Measurements from ENCODE around the gene LRATD1. TPM values are rescaled to one million over a fixed set of nuclear protein-coding genes. Genes with fewer than 3 reads are reported as not detected.

Gene LRATD1
- total and polyA plus RNA-seq, 10 of the 15 experiments (the other 5 are each of a cell fraction or from before 2014, with no cell fraction given), result 0.02 TPM; not detected in 9

DNA sequence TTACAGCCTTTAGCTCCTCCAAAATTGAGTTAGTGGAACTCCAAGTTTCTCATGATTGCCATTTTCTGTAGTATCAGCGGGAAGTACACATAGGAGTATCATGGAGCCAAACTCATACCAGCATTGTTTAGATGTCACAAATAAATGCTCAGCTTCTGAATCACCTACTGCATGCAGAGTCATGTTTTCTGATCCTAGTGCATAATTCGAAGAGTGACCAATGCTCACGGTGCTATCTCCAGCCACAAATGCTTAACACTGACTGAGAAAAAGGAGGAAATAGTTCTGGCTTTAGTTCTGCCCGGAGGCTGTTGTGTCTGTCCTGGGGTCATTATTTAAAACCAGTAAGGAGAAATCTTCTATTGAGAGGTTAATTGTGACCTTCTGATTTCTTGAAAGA is 45.4 kb upstream of the LRATD1 start:
- RAD21 ChIA-PET (ENCODE audit: unreplicated experiment), result no interaction called here
- Histone ChIP-seq H3K27me3 (replicated peaks in 1 of 2; ENCODE audit: control insufficient read depth in 2 of 2, insufficient read depth in 2 of 2, low read length in 1 of 2) (no peaks in the 10 kb centered on the region), H2AFZ (ENCODE audit: control insufficient read depth, low read depth, low read length) (no peak overlapping the region), H4K20me1 (ENCODE audit: control insufficient read depth, insufficient read depth) (no peaks in the 10 kb centered on the region), H3K4me2 (ENCODE audit: control insufficient read depth, insufficient read depth) (no peak overlapping the region), H3K9me3 (replicated peaks; ENCODE audit: control insufficient read depth, insufficient read depth, low read length) (no peaks in the 10 kb centered on the region), H3K4me1 (ENCODE audit: control insufficient read depth, insufficient read depth, low read length) (no peaks in the 10 kb centered on the region), H3K9ac (ENCODE audit: control insufficient read depth, insufficient read depth, low read length) (no peak overlapping the region), H3K79me2 (ENCODE audit: control insufficient read depth, insufficient read depth, low read length) (no peaks in the 10 kb centered on the region), H3K27ac (ENCODE audit: control insufficient read depth, insufficient read depth) (no peak overlapping the region), H3K36me3 (ENCODE audit: control insufficient read depth in 2 of 2, insufficient read depth in 2 of 2, low read length in 1 of 2) (no peaks in the 10 kb centered on the region), H3K4me3 (no peak overlapping the region)
- no TSS peak for BruUV-seq (replicated peaks)
- CTCF ChIA-PET, result interaction anchor here (1.0 kb wide), 1 partner anchor 346 kb away, joined by 3 read pairs; no protein-coding TSS in a partner anchor
- ATAC-seq, result no peak
- no peak for DNase-seq (ENCODE audit: low read depth, low spot score)
- intact Hi-C loops (cut with micrococcal nuclease; ENCODE audit: unreplicated experiment), result no loop called here
- in situ Hi-C loops (cut with MboI), result no loop called here
- FAIRE-seq, result no peak
- 22% methylated on average over 4 of the region's 4 CpGs for WGBS (ENCODE audit: insufficient coverage, insufficient replicate concordance, low lambda C conversion rate, missing lambda C conversion rate)
- POLR2A ChIA-PET, result no interaction called here
- SMC1A ChIA-PET (ENCODE audit: uncharacterized antibody, unreplicated experiment), result no interaction called here
- TF ChIP-seq SUZ12 (IDR thresholded peaks at IDR 0.05; ENCODE audit: unreplicated experiment) (no peak), STAT1 (conservative IDR thresholded peaks at IDR 0.05) (no peak), ZZZ3 (IDR thresholded peaks at IDR 0.05; ENCODE audit: control insufficient read depth, insufficient read length, low read depth) (no peak), ZSCAN29 (IDR thresholded peaks at IDR 0.05) (no peak), CEBPB (IDR thresholded peaks at IDR 0.05; ENCODE audit: borderline replicate concordance in 1 of 2, low read depth in 2 of 2, low read length in 2 of 2) (no peak), EED (IDR thresholded peaks at IDR 0.05; ENCODE audit: low read depth) (no peak), TCF3 (IDR thresholded peaks at IDR 0.05; ENCODE audit: borderline replicate concordance, insufficient read depth, low read depth, low read length) (no peak), BMI1 (IDR thresholded peaks at IDR 0.05; ENCODE audit: borderline replicate concordance) (no peak), MYC (IDR thresholded peaks at IDR 0.05; ENCODE audit: insufficient read depth, insufficient read length, insufficient replicate concordance, low read length, severe bottlenecking) (no peak), SMAD1 (IDR thresholded peaks at IDR 0.05; ENCODE audit: low read depth, partially characterized antibody) (no peak)
- TF ChIP-seq, protein P1, sequence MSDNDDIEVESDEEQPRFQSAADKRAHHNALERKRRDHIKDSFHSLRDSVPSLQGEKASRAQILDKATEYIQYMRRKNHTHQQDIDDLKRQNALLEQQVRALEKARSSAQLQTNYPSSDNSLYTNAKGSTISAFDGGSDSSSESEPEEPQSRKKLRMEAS (IDR thresholded peaks at IDR 0.05; ENCODE audit: low read depth, low read length), result no peak
- TF ChIP-seq, protein P2, sequence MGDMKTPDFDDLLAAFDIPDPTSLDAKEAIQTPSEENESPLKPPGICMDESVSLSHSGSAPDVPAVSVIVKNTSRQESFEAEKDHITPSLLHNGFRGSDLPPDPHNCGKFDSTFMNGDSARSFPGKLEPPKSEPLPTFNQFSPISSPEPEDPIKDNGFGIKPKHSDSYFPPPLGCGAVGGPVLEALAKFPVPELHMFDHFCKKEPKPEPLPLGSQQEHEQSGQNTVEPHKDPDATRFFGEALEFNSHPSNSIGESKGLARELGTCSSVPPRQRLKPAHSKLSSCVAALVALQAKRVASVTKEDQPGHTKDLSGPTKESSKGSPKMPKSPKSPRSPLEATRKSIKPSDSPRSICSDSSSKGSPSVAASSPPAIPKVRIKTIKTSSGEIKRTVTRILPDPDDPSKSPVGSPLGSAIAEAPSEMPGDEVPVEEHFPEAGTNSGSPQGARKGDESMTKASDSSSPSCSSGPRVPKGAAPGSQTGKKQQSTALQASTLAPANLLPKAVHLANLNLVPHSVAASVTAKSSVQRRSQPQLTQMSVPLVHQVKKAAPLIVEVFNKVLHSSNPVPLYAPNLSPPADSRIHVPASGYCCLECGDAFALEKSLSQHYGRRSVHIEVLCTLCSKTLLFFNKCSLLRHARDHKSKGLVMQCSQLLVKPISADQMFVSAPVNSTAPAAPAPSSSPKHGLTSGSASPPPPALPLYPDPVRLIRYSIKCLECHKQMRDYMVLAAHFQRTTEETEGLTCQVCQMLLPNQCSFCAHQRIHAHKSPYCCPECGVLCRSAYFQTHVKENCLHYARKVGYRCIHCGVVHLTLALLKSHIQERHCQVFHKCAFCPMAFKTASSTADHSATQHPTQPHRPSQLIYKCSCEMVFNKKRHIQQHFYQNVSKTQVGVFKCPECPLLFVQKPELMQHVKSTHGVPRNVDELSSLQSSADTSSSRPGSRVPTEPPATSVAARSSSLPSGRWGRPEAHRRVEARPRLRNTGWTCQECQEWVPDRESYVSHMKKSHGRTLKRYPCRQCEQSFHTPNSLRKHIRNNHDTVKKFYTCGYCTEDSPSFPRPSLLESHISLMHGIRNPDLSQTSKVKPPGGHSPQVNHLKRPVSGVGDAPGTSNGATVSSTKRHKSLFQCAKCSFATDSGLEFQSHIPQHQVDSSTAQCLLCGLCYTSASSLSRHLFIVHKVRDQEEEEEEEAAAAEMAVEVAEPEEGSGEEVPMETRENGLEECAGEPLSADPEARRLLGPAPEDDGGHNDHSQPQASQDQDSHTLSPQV (IDR thresholded peaks at IDR 0.05), result no peak
- TF ChIP-seq, protein P3, sequence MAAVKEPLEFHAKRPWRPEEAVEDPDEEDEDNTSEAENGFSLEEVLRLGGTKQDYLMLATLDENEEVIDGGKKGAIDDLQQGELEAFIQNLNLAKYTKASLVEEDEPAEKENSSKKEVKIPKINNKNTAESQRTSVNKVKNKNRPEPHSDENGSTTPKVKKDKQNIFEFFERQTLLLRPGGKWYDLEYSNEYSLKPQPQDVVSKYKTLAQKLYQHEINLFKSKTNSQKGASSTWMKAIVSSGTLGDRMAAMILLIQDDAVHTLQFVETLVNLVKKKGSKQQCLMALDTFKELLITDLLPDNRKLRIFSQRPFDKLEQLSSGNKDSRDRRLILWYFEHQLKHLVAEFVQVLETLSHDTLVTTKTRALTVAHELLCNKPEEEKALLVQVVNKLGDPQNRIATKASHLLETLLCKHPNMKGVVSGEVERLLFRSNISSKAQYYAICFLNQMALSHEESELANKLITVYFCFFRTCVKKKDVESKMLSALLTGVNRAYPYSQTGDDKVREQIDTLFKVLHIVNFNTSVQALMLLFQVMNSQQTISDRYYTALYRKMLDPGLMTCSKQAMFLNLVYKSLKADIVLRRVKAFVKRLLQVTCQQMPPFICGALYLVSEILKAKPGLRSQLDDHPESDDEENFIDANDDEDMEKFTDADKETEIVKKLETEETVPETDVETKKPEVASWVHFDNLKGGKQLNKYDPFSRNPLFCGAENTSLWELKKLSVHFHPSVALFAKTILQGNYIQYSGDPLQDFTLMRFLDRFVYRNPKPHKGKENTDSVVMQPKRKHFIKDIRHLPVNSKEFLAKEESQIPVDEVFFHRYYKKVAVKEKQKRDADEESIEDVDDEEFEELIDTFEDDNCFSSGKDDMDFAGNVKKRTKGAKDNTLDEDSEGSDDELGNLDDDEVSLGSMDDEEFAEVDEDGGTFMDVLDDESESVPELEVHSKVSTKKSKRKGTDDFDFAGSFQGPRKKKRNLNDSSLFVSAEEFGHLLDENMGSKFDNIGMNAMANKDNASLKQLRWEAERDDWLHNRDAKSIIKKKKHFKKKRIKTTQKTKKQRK (IDR thresholded peaks at IDR 0.05; ENCODE audit: low read depth, low read length), result no peak
- TF ChIP-seq, protein P4, sequence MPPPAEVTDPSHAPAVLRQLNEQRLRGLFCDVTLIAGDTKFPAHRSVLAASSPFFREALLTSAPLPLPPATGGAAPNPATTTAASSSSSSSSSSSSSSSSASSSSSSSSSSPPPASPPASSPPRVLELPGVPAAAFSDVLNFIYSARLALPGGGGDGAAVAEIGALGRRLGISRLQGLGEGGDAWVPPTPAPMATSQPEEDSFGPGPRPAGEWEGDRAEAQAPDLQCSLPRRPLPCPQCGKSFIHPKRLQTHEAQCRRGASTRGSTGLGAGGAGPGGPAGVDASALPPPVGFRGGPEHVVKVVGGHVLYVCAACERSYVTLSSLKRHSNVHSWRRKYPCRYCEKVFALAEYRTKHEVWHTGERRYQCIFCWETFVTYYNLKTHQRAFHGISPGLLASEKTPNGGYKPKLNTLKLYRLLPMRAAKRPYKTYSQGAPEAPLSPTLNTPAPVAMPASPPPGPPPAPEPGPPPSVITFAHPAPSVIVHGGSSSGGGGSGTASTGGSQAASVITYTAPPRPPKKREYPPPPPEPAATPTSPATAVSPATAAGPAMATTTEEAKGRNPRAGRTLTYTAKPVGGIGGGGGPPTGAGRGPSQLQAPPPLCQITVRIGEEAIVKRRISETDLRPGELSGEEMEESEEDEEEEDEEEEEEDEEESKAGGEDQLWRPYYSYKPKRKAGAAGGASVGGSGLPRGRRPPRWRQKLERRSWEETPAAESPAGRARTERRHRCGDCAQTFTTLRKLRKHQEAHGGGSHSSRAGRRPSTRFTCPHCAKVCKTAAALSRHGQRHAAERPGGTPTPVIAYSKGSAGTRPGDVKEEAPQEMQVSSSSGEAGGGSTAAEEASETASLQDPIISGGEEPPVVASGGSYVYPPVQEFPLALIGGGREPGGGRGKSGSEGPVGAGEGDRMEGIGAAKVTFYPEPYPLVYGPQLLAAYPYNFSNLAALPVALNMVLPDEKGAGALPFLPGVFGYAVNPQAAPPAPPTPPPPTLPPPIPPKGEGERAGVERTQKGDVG (CRISPR knock-in tag; IDR thresholded peaks at IDR 0.05), result no peak
